Measurements from ENCODE around the gene ZNF490.
"Not testable (repeated sequence)": the region's sequence is repeated elsewhere in the genome, so short reads cannot be mapped to it uniquely, and the experiment has no call there.

ZNF490 gene

GRCh38 chr19:12610540-12611360 is at the start of gene ZNF490, which contains the start of gene ZNF791:
Gene ZNF490 (minus strand): TSS chr19:12610813. CDS start chr19:12610680, 133 bp downstream.
Gene ZNF791 (plus strand): TSS chr19:12610920. CDS start chr19:12611080, 160 bp downstream.
- peak; percentile 92 to 98 for DNase-seq (ENCODE audit: low read depth in 2 of 2)

- DNase-seq (ENCODE audit: low read depth in 2 of 2), result no peak
These were observed 47.4 kb upstream of the ZNF490 start for GRCh38 chr19:12657966-12658365.

GRCh38 chr19:12656899-12657571 is 46.4 kb upstream of the ZNF490 start:
- DNase-seq (ENCODE audit: low read depth in 2 of 2), result peak in 1 of 2 experiments; percentile 33

- no peak for DNase-seq (ENCODE audit: low read depth in 2 of 2)
These were observed 44.9 kb upstream of the ZNF490 start for GRCh38 chr19:12655546-12655945.

- no peak for DNase-seq (ENCODE audit: low read depth in 2 of 2)
These were observed 41.6 kb upstream of the ZNF490 start for GRCh38 chr19:12652219-12652618.

- DNase-seq (ENCODE audit: low read depth in 2 of 2), result no peak
These were observed 39.3 kb upstream of the ZNF490 start for GRCh38 chr19:12649941-12650340.

GRCh38 chr19:12648088-12648487 is 37.5 kb upstream of the ZNF490 start:
- no peak for DNase-seq (ENCODE audit: low read depth in 2 of 2)

GRCh38 chr19:12647490-12648071 is 37.0 kb upstream of the ZNF490 start:
- peak in 1 of 2 experiments; percentile 30 for DNase-seq (ENCODE audit: low read depth in 2 of 2)

GRCh38 chr19:12647047-12647446 is 36.4 kb upstream of the ZNF490 start:
- DNase-seq (ENCODE audit: low read depth in 2 of 2), result no peak

- DNase-seq (ENCODE audit: low read depth in 2 of 2), result no peak
These were observed 35.9 kb upstream of the ZNF490 start for GRCh38 chr19:12646551-12646950.

- not testable (repeated sequence) for DNase-seq (ENCODE audit: low read depth in 2 of 2)
These were observed 33.1 kb upstream of the ZNF490 start for GRCh38 chr19:12643716-12644115.

GRCh38 chr19:12642506-12642905 is 31.9 kb upstream of the ZNF490 start:
- DNase-seq (ENCODE audit: low read depth in 2 of 2), result no peak

- no peak for DNase-seq (ENCODE audit: low read depth in 2 of 2)
These were observed 30.8 kb upstream of the ZNF490 start for GRCh38 chr19:12641456-12641855.

GRCh38 chr19:12639901-12640613 is 29.4 kb upstream of the ZNF490 start:
- peak; percentile 78 to 87 for DNase-seq (ENCODE audit: low read depth in 2 of 2)

- DNase-seq (ENCODE audit: low read depth in 2 of 2), result no peak
These were observed 28.1 kb upstream of the ZNF490 start for GRCh38 chr19:12638611-12639182.

- DNase-seq (ENCODE audit: low read depth in 2 of 2), result no peak
These were observed 26.0 kb upstream of the ZNF490 start for GRCh38 chr19:12636631-12637030.

GRCh38 chr19:12629215-12629614 is 18.6 kb upstream of the ZNF490 start:
- DNase-seq (ENCODE audit: low read depth in 2 of 2), result no peak

- no peak for DNase-seq (ENCODE audit: low read depth in 2 of 2)
These were observed 17.7 kb upstream of the ZNF490 start for GRCh38 chr19:12628040-12629022.

- no peak for DNase-seq (ENCODE audit: low read depth in 2 of 2)
These were observed 16.3 kb upstream of the ZNF490 start for GRCh38 chr19:12626958-12627357.

GRCh38 chr19:12623361-12624031 is 12.9 kb upstream of the ZNF490 start:
- DNase-seq (ENCODE audit: low read depth in 2 of 2), result no peak
